NCI-H345 (cell line): ENCODE data around the gene SPATA46.
"Not testable (repeated sequence)": the region's sequence is repeated elsewhere in the genome, so short reads cannot be mapped to it uniquely, and the experiment has no call there.

Source experiments
- DNase-seq: peaks from one replicate; lab custom pipeline; 2025; lab: John Stamatoyannopoulos, UW

The SPATA46 gene

GRCh38 chr1:162357681-162358266 lies 18.9 kb downstream of the SPATA46 start:
- no peak for DNase-seq

DNA sequence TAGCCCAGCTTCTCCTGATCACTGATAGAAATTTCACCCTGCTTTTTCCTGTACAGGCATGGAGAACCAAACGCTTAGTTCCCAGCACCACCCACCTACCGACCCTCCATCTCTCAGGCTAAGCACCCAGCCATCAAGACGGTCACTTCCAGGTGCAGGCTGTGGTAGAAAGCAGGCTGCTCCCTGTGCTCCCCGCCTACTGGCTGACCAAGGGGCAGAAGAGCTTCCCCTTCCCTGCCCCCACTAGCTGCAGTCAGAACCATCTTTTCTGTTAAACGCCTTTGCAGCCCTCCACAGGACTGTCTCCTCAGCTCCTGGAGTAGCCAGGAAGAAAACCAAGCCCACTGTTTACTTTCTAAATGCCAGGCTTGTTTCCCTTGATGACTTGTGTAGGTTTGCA lies 23.0 kb downstream of the SPATA46 start:
- no peak for DNase-seq

DNA sequence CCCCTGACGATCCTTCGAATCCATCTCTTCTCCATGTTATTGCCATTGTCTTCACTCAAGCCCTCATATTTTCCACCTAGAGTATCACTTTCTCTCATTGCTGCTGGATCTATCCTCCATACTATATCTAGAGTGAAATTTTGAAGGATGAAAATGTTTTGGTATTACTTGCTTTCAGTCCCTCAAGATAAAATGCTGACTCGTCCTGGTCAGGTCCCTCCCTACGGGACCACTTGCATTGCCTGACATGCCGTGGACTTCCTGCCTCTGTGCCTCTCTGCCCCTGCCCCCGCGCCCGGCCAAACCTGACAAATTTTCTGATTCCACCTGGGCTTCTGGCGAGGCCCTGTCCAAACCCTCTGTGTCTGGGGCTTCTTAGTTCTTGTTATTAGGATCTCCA lies 23.6 kb downstream of the SPATA46 start:
- DNase-seq = no peak

GRCh38 chr1:162351874-162352273 lies 24.8 kb downstream of the SPATA46 start:
- DNase-seq = not testable (repeated sequence)

- no peak for DNase-seq
These were observed 25.3 kb downstream of the SPATA46 start for GRCh38 chr1:162351246-162351842.

DNA sequence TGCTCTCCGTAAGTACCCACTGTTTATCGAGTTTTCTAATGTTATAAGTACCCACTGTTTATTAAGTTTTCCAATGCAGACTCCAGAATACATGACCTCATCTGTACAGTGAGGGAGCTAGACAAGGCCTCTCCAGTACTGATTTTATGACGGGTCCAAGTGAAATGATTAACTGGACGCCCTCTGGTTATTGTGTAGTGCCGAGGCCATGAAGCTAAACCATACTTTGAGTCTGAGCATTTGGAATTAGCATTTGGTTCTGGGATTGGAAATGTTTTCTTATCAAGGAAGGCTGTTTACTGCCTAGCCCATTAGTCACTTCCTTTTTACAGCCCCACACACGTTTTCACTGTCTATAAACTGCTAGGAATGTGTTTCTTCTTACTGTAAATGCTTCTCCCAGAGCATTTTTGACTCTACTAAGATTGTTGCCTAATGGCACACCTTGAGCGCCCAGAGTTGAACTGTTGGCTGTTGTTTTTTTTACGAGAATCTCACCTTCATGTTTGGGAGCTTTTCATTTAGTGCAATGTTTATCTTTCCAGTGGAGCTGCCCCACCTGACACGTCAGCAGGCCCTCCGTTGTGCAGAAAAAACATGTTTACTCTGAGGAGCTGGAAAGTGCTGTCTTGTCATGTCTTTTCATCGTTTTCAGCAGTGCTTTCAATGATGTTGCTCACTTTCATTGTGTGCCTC lies 26.9 kb downstream of the SPATA46 start:
- peak; percentile 18 for DNase-seq

GRCh38 chr1:162347281-162347680 lies 29.4 kb downstream of the SPATA46 start:
- DNase-seq = no peak

DNA sequence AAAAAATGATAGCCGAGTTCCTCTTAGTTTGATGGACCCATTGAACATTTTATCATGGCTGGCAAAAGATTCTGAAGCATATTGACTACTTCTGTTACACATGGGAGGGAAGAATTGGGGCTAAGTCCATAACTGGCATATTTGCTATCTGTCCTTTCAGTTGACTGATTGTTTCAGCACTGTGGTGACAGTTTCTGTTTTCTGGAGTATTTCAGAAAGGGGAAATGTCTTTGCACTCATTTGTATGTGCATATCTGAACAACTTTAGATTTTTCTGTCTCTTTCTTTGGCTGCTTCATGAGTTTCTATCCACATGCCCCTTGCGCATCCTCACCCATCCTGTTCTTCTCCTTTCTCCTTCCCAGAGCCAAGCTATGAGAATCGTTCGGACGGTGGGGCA lies 33.2 kb downstream of the SPATA46 start:
- DNase-seq = no peak

DNA sequence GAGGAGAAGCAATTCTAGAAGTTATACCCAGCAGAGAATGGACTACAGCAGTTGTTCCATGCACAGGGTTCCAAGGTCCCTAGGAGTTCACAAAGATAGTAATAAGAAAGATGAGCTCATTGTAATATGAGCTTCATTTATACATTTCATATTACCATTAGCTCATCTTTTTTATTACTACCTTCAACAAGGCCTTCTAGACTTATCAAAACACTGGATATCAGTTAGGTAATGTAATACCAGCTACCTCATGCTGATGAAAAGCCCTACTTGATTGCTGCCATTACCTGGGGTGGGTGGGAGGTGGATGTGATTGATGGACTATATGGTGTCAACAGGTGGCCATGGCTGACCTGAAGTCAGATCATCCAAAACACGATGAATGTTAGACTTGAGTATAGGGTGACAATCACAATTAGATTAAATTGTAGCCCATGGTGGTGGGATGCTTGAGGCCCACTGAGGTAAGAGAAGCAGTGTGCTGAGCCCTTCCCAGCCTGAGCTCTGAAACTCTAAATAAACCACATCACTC lies 34.1 kb downstream of the SPATA46 start:
- no peak for DNase-seq

DNA sequence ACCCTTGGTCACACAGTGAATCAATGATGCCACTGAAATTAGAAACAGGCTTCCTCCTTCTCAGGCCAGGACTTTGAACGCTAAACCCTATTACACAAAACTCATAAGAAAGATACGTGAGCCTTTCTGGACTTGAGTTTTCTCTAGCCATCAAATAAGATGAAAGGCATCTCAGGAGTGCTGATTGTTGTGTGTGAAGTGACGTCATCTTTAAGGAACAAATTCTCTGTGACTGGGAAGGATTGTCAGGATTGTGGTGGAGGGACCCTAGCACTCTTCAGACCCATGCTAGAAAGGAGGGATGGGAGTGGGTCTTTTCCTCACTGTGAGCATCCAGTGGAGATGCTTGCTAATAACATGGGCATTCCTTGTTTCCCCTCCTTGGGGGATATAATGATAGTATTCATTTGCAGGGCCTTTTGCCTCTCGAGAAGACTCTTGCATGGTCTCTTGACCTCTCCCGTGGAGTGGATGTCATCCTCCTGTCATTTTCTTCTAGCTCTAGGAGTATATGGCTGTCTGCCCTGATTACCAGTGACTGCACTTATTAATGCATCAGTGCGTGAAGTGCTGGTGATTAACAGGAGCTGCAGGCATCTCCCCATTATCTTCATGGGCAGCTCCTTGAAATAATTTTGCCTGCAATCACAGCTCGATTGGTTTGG lies 39.9 kb downstream of the SPATA46 start:
- DNase-seq = no peak

- no peak for DNase-seq
These were observed 41.5 kb downstream of the SPATA46 start for GRCh38 chr1:162335126-162335525.

DNA sequence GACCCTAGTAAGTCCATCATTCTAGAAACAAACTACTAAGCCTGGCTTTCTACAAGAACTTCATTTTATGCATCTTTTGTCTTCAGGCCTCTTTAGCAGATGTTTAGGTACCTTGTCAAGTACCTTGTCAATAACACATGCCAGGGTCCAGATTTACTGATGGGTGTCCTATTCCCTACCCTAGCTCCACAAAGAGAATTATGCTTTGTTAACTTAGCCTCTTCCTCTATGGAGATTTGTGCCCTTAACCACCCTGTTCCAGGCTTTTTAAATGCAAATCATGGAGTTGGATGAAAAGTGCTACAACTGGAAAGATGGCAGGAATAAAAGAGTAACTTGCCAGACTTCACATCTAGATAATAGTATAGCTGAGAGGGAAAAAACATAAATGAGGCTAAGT lies 42.7 kb downstream of the SPATA46 start:
- DNase-seq = peak; percentile 14

DNA sequence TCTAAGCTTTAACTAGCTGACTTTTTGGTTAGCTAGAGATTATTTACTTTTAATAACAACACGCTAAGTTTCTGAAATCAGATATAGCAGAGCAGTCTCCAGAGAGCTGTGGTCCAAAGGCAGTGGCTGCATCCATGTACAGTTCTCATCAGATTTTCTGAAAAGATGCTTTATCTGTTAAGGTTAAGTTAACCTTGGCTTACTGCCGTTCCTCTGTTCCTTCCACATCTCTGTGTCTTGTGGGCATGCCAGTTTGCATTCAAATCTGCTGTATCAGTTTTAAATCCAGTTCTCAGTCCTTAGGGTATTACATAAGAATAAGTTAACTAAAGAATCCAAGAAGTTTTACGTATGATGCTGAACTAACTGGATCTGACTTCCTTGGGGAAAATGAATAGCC lies 46.8 kb downstream of the SPATA46 start:
- DNase-seq = no peak

GRCh38 chr1:162328512-162328911 lies 48.1 kb downstream of the SPATA46 start:
- peak; percentile 50 for DNase-seq

GRCh38 chr1:162327788-162328165 lies 48.9 kb downstream of the SPATA46 start:
- no peak for DNase-seq

- DNase-seq = no peak
These were observed 49.4 kb downstream of the SPATA46 start for GRCh38 chr1:162327144-162327787.

GRCh38 chr1:162326559-162326958 lies 50.1 kb downstream of the SPATA46 start:
- DNase-seq = no peak

DNA sequence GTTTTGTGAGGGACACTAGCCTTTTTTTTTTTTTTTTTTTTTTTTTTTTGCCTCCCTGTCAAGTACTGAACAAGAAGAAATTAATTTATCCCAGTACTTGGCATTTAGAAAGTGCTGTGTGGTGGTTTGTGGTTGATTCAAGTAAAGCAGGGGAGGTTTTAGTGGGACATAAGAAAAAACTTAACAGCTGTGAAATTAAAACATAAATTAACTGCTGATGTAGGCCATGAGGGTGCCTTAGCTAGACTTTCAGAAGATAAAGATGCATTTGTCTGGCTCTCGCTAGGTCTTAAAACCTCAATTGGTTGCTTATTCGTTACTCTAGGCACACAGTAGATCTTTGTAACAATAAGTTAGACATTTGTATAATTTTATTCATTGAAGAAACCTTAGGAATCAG lies 52.3 kb downstream of the SPATA46 start:
- DNase-seq = no peak
